ENCODE data around the gene SPRY4. TPM values are rescaled to one million over a fixed set of nuclear protein-coding genes. Genes with fewer than 3 reads are reported as not detected.

Gene SPRY4
- total and polyA plus RNA-seq, 2 of the 8 experiments (the other 6 are each of a cell fraction or from before 2014, with no cell fraction given), result 59.1 to 113 TPM

DNA sequence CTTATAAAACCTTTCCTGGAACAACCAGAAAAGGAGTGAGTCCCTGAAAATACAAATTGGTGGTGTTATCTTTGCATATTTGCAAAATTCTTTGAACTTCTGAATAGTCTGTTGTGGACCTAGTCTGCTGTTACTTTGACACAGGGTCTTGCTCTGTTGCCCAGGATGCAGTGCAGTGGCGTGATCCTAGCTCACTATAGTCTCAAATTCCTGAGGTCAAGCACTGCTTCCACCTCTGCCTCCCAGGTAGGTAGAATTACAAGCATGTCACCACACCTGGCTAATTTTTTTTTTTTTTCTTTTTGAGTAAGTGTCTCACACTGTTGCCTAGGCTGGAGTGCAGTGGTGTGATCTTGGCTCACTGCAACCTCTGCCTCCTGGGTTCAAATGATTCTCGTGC is 43.7 kb upstream of the SPRY4 start:
- Histone ChIP-seq H2BK120ac (replicated peaks; ENCODE audit: low read depth, low read length) (no peak overlapping the region), H2BK15ac (ENCODE audit: low read length) (no peak overlapping the region), H3K9ac (replicated peaks in 1 of 4; ENCODE audit: extremely low read depth in 1 of 4, low read depth in 3 of 4, low read length in 3 of 4) (no peak overlapping the region), H3K4ac (replicated peaks; ENCODE audit: insufficient read length, low read depth, low read length) (no peak overlapping the region), H3K79me2 (ENCODE audit: control insufficient read depth in 1 of 2, insufficient read depth in 2 of 2, low read length in 2 of 2) (no peaks in the 10 kb centered on the region), H4K5ac (ENCODE audit: insufficient read length, low read depth, low read length) (no peak overlapping the region), H2AK5ac (ENCODE audit: low read depth, low read length) (no peak overlapping the region), H4K91ac (replicated peaks; ENCODE audit: insufficient read length, low read length) (no peak overlapping the region), H2BK12ac (ENCODE audit: low read depth, low read length) (no peak overlapping the region), H3K4me1 (replicated peaks in 1 of 4; ENCODE audit: control insufficient read depth in 3 of 4, insufficient read depth in 4 of 4, low read length in 3 of 4) (peaks cover 0 to 9% (median 2%) of the 10 kb centered on the region in 4 experiments; a peak in 3 of 7 replicates), H3K27me3 (replicated peaks in 1 of 4; ENCODE audit: control insufficient read depth in 3 of 4, extremely low read depth in 1 of 4, insufficient read depth in 3 of 4, low read length in 3 of 4) (no peaks in the 10 kb centered on the region), H3K14ac (ENCODE audit: insufficient read length) (no peak overlapping the region), H3K4me3 (ENCODE audit: extremely low read depth in 1 of 4, insufficient read depth in 2 of 4, low read depth in 3 of 4, low read length in 4 of 4) (no peak overlapping the region), H3K18ac (ENCODE audit: extremely low read depth, low read length) (no peak overlapping the region), H3K79me1 (ENCODE audit: low read depth, low read length) (no peaks in the 10 kb centered on the region), H3K23me2 (ENCODE audit: low read depth, low read length) (no peaks in the 10 kb centered on the region), H4K8ac (ENCODE audit: extremely low read depth, insufficient read depth, low read length) (no peak overlapping the region), H3K27ac (ENCODE audit: low read depth, low read length) (no peak overlapping the region), H2AFZ (ENCODE audit: low read length) (no peak overlapping the region), H4K20me1 (replicated peaks in 1 of 2; ENCODE audit: control insufficient read depth in 1 of 2, insufficient read depth in 2 of 2, low read length in 2 of 2) (no peaks in the 10 kb centered on the region), H3K23ac (ENCODE audit: insufficient read length) (no peak overlapping the region), H3K56ac (replicated peaks; ENCODE audit: insufficient read length, low read depth, low read length) (no peak overlapping the region), H3K36me3 (ENCODE audit: control insufficient read depth in 2 of 4, insufficient read depth in 4 of 4, low read length in 3 of 4) (no peaks in the 10 kb centered on the region), H2BK20ac (ENCODE audit: low read length) (no peak overlapping the region), H2BK5ac (ENCODE audit: low read depth, low read length) (no peak overlapping the region), H3K9me3 (ENCODE audit: insufficient read depth in 2 of 2, low read depth in 1 of 2, low read length in 1 of 2) (no peaks in the 10 kb centered on the region), H3K4me2 (ENCODE audit: insufficient read depth in 1 of 2, low read depth in 2 of 2, low read length in 2 of 2) (no peak overlapping the region)
- FAIRE-seq (no peak), DNase-seq (ENCODE audit: low read depth in 1 of 2, low spot score in 2 of 2) (no peak)
- CTCF ChIA-PET (ENCODE audit: partially characterized antibody), result interaction anchor here (0.6 to 2.0 kb wide), 5 partner anchors 12 to 121 kb away, joined by 3 to 8 read pairs (median 3); no protein-coding TSS in a partner anchor
- TF ChIP-seq CBX5 (IDR thresholded peaks at IDR 0.05; ENCODE audit: low read depth, low read length) (no peak), KDM1A (IDR thresholded peaks at IDR 0.05; ENCODE audit: borderline replicate concordance, low read length) (no peak), KDM5A (IDR thresholded peaks at IDR 0.05; ENCODE audit: low read length) (no peak), TAF7 (optimal IDR thresholded peaks at IDR 0.05; ENCODE audit: borderline replicate concordance, low read depth, low read length) (no peak), HDAC2 (IDR thresholded peaks at IDR 0.05; ENCODE audit: borderline replicate concordance in 1 of 2, low read depth in 2 of 2, low read length in 2 of 2) (no peak), SAP30 (IDR thresholded peaks at IDR 0.05; ENCODE audit: insufficient read depth, insufficient replicate concordance, low read length) (no peak), POLR2AphosphoS5 (IDR thresholded peaks at IDR 0.05; ENCODE audit: low read depth, low read length) (no peak), SUZ12 (IDR thresholded peaks at IDR 0.05; ENCODE audit: low read length) (no peak), NRF1 (IDR thresholded peaks at IDR 0.05; ENCODE audit: low read depth, low read length) (no peak), POLR2A (IDR thresholded peaks at IDR 0.05; ENCODE audit: control extremely low read depth in 1 of 2, low read depth in 2 of 2, low read length in 2 of 2) (no peak), RAD21 (IDR thresholded peaks at IDR 0.05 in 1 of 2, conservative IDR thresholded peaks at IDR 0.05 in 1 of 2; ENCODE audit: low read depth in 2 of 2, low read length in 2 of 2) (no peak), TCF12 (IDR thresholded peaks at IDR 0.05; ENCODE audit: low read depth, low read length) (no peak), TBP (IDR thresholded peaks at IDR 0.05; ENCODE audit: low read depth, low read length) (no peak)
- TF ChIP-seq, protein P1, sequence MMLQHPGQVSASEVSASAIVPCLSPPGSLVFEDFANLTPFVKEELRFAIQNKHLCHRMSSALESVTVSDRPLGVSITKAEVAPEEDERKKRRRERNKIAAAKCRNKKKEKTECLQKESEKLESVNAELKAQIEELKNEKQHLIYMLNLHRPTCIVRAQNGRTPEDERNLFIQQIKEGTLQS (IDR thresholded peaks at IDR 0.05; ENCODE audit: insufficient read depth, low read depth, low read length), result no peak
- 95% methylated on average over 2 of the region's 2 CpGs; no CpG with 5 or more reads in 1 of the 2 experiments for WGBS, 2 experiments (ENCODE audit: extremely low coverage in 1 of 2, insufficient coverage in 1 of 2, insufficient read length in 1 of 2, insufficient replicate concordance in 2 of 2, low coverage in 1 of 2, low lambda C conversion rate in 2 of 2, missing lambda C conversion rate in 1 of 2)
- POLR2A ChIA-PET (ENCODE audit: partially characterized antibody), result interaction anchor here (1.1 kb wide), 1 partner anchor 15 kb away, joined by 5 read pairs; no protein-coding TSS in a partner anchor

Measured in H1 (cell line).